Memory B cell (primary cell): ENCODE measurements around the gene APEX1.

Experiments used
- ATAC-seq: fragments of 150-1000 bp; cut with Tn5 transposase; 2 replicates; pipeline ENCODE4 v1.10.0; 2021; ENCODE audit warnings: low read depth, mild to moderate bottlenecking, moderate library complexity
- DNase-seq, 2 donors: peaks; one replicate each; pipeline ENCODE4 v3.0.0; 2022; ENCODE audit warnings: low spot score in 2 of 2
- H3K27ac Mint-ChIP-seq: one replicate; pipeline ENCODE4 v1.8.0; 2022; ENCODE audit warnings: mild to moderate bottlenecking, moderate library complexity, mixed read lengths
- H3K27me3 Mint-ChIP-seq: one replicate; pipeline ENCODE4 v1.8.0; 2022; ENCODE audit warnings: mixed read lengths
- H3K36me3 Mint-ChIP-seq: one replicate; pipeline ENCODE4 v1.8.0; 2022; ENCODE audit warnings: mild to moderate bottlenecking, mixed read lengths
- H3K4me1 Mint-ChIP-seq: one replicate; pipeline ENCODE4 v1.8.0; 2022; ENCODE audit warnings: mixed read lengths
- H3K4me3 Mint-ChIP-seq: one replicate; pipeline ENCODE4 v1.8.0; 2022; ENCODE audit warnings: mild to moderate bottlenecking, moderate library complexity, mixed read lengths
- H3K9me3 Mint-ChIP-seq: one replicate; pipeline ENCODE4 v1.8.0; 2022; ENCODE audit warnings: mixed read lengths

Gene APEX1

DNA sequence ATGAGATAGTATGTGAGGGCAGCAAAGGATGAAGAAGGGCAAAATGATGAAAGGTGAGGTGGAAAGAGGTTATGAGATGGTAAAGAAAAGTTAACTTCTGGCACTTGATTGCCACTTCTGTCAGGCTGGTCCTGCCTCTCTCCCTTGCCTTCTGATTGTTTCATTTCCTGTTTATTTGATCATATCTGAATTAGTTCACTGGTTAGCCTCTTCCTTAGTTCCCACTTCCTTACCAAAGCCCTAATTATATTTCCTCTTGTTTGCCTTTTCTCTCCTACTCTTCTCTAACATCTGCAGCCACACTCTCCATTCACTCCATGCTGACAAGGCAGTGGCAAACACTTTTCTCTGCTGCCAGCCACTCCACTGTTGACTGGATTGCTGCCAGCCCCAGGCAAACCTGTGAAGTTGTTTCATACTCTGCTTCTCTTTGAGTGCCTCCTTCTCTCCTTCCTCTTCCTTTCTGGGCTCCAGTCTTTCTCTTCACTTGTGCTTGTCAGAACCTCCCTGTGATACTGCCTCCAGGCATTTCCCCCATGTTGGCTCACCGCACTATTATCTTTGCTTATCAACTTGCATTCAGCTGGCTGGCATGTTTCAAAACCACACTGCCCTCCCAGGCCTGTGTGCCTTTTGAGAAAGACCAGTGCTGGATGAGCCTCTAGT lies 22.3 kb downstream of the APEX1 start:
- Mint-ChIP-seq H3K4me1 (peaks cover 18% of the 10 kb centered on the region), H3K27me3 (no peaks in the 10 kb centered on the region), H3K27ac (peak overlapping the region; percentile 15), H3K36me3 (peaks cover 36% of the 10 kb centered on the region), H3K9me3 (no peaks in the 10 kb centered on the region), H3K4me3 (peak overlapping the region; percentile 41)
- DNase-seq (no peak), ATAC-seq (peak; percentile 89)

DNA sequence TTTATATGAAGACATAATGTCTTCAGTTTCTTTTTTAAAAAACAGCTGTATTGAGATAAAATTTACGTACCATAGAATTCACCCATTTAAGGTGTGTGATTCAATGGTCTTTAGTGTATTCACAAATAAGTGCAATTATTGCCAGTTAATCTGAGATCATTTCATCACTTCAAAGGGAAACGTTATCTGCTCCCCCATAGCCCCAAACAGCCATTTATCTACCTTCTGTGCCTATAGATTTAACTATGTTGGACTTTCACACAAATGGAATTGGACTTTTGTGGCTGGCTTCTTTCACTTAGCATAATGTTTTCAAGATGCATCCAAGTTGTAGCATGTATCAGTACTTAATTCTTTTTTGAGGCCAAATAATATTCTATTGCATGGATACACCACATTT lies 23.9 kb downstream of the APEX1 start:
- Mint-ChIP-seq H3K4me3 (no peak overlapping the region), H3K4me1 (peaks cover 13% of the 10 kb centered on the region), H3K9me3 (no peaks in the 10 kb centered on the region), H3K27ac (no peak overlapping the region), H3K27me3 (no peaks in the 10 kb centered on the region), H3K36me3 (peaks cover 29% of the 10 kb centered on the region)
- no peak for DNase-seq
- ATAC-seq, result no peak

DNA sequence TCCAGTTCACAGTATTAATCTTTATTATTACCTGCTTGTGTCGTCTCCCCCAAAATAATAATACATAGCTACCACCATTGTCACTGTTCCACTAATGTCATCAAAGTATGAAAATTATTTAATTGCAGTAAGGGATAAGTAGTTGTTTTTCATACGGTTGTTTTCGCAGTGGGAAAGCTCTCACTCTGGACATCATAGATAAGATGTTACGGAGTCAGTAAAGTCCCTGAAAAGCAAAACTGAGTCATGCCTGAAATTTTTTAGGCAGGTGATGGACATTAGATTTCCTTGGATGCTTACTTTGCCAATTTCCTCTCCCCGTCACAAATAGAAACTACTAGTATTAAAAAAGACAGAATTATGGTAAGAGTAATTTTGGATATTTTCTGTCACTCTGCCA lies 27.4 kb downstream of the APEX1 start:
- Mint-ChIP-seq H3K9me3 (no peaks in the 10 kb centered on the region), H3K4me3 (no peak overlapping the region), H3K27me3 (no peaks in the 10 kb centered on the region), H3K4me1 (peaks cover 13% of the 10 kb centered on the region), H3K36me3 (peaks cover 4% of the 10 kb centered on the region), H3K27ac (no peak overlapping the region)
- DNase-seq, result no peak
- no peak for ATAC-seq

DNA sequence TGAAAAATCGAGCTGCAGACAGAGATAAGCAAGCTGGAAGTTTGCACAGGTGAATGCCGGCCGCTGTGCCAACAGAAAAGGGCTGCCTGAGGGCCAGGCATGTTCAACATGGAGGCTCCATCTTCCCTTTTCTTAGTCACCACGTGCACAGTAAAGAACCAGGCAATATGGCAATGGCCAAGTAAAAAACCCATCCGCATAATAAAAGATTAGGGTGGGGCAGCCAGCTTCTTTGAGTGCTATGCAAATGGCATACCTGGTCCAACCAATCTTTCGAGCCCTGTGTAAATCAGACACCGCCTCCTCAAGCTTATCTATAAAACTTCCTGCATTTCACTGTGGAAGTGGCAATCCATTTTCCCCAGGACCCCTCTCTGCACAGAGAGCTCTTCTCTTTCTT lies 30.9 kb downstream of the APEX1 start:
- Mint-ChIP-seq H3K4me3 (no peak overlapping the region), H3K4me1 (peaks cover 29% of the 10 kb centered on the region), H3K27me3 (no peaks in the 10 kb centered on the region), H3K27ac (no peak overlapping the region), H3K36me3 (no peaks in the 10 kb centered on the region), H3K9me3 (no peaks in the 10 kb centered on the region)
- no peak for DNase-seq
- ATAC-seq, result no peak

DNA sequence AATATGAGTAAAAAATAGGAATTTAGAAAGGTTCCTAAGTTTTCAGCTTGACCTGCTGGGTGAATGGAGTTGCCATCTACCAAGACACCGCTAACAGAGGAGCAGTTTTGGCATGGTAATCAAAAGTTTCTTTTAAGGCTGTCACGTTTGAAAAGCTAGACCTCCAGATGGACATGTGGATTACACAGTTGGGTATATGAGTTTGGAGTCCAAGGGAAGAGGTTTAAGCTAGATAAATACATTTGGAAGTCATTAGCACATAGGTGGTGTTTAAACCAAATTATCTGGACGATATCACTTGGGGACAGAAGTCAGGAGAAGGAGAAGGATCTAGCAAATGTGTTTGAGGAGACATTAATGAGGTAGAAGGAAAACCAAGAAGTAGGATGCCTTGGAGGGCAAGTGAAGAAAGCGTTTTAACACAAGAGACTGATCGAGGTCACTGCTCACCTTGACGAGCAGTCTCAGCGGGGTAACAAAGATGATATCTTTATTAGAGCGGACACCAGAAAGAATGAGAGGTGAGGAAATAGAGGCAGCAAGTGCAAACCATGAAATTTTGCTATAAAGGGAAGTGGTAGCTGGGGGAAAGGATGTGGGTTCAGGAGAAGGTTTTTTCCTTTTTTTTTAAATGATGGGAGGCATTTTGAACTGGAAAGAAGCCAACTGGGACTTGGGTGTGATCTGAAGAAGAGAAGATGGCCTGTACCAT lies 31.8 kb downstream of the APEX1 start:
- H3K27ac Mint-ChIP-seq, result no peak overlapping the region
- H3K36me3 Mint-ChIP-seq, result no peaks in the 10 kb centered on the region
- H3K4me1 Mint-ChIP-seq, result peaks cover 35% of the 10 kb centered on the region
- no peak overlapping the region for H3K4me3 Mint-ChIP-seq
- DNase-seq (no peak), ATAC-seq (no peak)
- H3K9me3 Mint-ChIP-seq, result no peaks in the 10 kb centered on the region
- no peaks in the 10 kb centered on the region for H3K27me3 Mint-ChIP-seq

DNA sequence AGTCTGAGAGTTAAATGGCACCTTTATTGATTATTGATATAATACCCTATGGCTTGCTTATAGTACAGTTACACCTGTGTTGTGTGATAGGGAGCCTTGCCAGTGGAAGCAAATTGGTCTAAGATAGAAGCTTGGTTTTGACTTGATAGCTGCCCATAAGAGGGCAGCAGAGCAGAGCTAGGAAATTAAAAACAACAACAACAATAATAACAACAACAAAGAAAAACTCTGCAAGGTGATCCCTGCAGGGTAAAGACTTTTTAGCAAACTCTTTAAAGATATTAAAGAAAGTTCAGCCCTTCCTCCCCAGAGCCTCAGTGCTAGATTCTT lies 32.3 kb downstream of the APEX1 start:
- Mint-ChIP-seq H3K27me3 (no peaks in the 10 kb centered on the region), H3K9me3 (no peaks in the 10 kb centered on the region), H3K27ac (no peak overlapping the region), H3K4me3 (no peak overlapping the region), H3K4me1 (peaks cover 35% of the 10 kb centered on the region), H3K36me3 (no peaks in the 10 kb centered on the region)
- no peak for ATAC-seq
- no peak for DNase-seq

DNA sequence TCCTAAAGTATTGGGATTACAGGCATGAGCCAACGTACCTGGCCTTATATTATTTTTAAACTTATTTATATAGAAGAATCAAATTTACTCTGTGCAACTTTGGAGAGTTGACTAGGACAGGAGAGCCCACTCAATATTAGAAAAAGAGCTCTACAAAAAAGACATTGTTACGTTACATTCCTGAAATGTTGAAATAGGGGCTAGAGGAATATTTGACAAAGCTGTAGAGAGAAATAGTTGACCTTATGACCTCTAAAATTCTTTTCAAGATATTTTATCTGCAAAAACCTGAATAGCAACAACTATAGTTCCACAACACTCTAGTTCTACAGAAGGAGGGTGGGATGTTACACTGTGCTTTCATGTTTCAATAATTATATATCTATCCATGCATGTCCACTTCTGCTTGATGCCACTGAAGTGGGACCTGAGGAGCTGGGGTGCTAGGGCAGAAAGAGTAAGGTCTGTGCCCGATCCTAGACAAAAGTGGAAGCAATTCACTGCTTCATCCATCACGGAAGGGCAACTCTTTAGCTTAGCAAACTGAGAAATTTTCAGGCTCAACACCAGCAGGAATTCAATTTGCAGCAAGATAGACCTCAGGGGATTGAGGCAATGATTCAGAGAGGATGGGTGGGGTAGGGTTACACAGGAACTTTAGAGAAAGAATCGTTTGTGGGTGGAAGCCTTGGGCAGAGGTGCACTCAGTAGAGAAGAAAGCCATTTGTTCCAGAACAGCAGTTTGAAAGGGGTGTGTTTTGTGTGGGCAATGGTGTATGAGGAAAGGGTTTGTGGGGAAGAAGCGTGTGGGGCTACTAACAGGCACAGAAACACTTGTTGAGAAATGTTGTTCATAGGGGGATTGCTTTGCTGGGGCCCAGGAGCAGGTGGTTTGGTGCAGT lies 34.3 kb downstream of the APEX1 start:
- H3K27me3 Mint-ChIP-seq, result no peaks in the 10 kb centered on the region
- peak overlapping the region; percentile 64 for H3K27ac Mint-ChIP-seq

DNA sequence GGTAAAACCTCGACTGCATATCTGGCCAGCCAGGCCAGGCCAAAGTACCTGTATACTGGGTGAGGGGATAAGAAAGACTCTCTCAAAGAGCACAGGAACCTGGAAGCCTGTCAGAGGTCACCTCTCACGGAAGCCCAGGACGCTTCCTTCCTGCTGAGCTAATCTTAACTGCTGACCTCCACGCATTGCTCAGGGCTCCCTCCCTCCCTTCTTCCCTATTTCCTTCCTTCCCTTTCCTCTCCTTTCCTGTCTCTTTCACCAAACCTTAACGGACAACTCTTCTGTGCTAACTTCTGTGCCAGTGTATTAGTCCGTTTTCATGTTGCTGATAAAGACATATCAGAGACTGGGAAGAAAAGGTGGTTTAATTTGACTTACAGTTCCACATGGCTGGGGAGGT lies 35.5 kb downstream of the APEX1 start:
- Mint-ChIP-seq H3K4me3 (peak overlapping the region; percentile 59), H3K4me1 (peaks cover 43% of the 10 kb centered on the region), H3K36me3 (no peaks in the 10 kb centered on the region), H3K27ac (peak overlapping the region; percentile 40), H3K9me3 (peaks cover under 1% of the 10 kb centered on the region), H3K27me3 (no peaks in the 10 kb centered on the region)
- DNase-seq, result no peak
- ATAC-seq, result no peak

More for the DNA sequence above, 34.3 kb downstream of the APEX1 start:
- H3K4me1 Mint-ChIP-seq, result peaks cover 40% of the 10 kb centered on the region
- no peaks in the 10 kb centered on the region for H3K36me3 Mint-ChIP-seq
- H3K4me3 Mint-ChIP-seq, result peak overlapping the region; percentile 72
- DNase-seq, result no peak
- ATAC-seq, result peak; percentile 69
- no peaks in the 10 kb centered on the region for H3K9me3 Mint-ChIP-seq

DNA sequence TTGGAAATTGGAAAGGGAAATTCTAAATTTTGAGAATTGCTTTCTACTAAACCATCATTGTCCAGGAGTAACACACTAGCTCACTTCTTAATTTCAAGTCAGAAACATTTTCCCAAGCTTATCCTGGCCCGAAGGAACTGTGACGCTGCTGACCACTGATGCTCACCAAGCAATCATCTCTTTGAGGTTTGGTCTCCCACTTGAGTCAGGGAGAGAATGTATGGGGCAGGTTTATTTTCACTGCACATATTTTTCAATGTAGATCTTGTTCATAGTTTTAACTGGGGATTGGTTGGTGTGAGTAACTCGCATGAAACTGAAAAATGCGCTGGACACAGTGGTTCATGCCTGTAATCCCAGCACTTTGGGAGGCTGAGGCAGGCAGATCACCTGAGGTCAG lies 37.5 kb downstream of the APEX1 start:
- ATAC-seq (no peak), DNase-seq (no peak)
- Mint-ChIP-seq H3K4me3 (no peak overlapping the region), H3K36me3 (no peaks in the 10 kb centered on the region), H3K9me3 (peaks cover 1% of the 10 kb centered on the region), H3K27ac (no peak overlapping the region), H3K4me1 (peaks cover 41% of the 10 kb centered on the region), H3K27me3 (no peaks in the 10 kb centered on the region)

DNA sequence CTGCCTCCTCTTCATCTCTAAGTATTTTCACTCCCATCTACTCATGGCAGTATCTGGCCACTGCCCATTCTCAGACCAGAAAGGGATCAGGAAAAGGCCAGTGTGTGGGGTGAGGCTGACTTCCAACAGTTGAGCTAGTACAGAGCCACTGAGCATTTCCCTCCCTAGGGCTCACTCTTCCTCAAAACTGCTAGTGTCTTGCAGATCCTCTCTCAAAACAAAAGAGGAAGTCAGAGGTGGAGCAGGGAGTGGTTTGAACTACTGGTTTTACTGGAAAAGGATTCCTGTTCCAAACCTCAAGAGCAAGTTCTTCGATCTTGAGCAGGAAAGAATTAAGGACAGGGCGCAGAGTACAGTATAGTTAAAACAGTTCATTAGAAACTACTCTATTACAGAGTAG lies 38.6 kb downstream of the APEX1 start:
- peak overlapping the region; percentile 62 for H3K27ac Mint-ChIP-seq
- no peak for DNase-seq
- peaks cover 38% of the 10 kb centered on the region for H3K4me1 Mint-ChIP-seq
- H3K27me3 Mint-ChIP-seq, result no peaks in the 10 kb centered on the region
- peak; percentile 23 for ATAC-seq
- peaks cover 1% of the 10 kb centered on the region for H3K9me3 Mint-ChIP-seq
- no peak overlapping the region for H3K4me3 Mint-ChIP-seq
- no peaks in the 10 kb centered on the region for H3K36me3 Mint-ChIP-seq

DNA sequence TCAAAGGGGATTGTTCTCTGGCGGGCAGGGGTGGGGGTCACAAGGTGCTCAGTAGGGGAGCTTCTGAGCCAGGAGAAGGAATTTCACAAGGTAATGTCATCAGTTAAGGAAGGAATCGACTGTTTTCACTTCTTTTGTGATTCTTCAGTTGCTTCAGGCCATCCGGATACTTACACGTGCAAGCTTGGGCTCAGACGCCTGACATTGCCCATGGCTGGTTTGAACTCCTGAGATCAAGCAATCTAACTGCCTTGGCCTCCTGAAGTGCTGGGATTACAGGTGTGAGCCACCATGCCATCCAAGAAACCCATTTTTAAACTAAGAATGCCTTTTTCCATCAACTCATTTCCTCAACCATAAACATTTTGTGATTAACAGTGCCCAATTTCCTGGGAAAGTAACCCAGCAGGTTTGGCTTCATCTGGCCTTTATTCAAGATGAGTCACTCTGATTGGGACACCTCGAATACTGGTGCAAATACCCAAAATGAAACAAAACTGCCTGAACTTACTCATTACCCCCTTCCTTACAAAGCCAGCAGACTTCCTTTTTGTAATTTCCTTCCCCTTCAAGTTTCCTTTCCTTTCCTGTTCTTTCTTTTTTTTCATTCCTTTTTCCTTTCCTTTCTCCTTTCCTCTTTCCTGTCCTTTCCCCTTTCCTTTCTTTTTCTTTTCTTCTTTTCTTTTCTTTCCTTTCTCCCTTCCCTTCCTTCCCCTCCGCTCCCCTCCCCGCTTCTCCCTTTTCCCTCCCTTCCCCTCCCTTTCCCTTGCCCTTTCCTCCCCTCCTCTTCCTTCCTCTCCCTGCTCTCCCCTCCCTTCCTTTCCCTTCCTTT lies 40.1 kb downstream of the APEX1 start:
- no peaks in the 10 kb centered on the region for H3K36me3 Mint-ChIP-seq
- peaks cover 1% of the 10 kb centered on the region for H3K9me3 Mint-ChIP-seq
- no peak overlapping the region for H3K27ac Mint-ChIP-seq
- no peak for DNase-seq
- ATAC-seq, result no peak
- no peaks in the 10 kb centered on the region for H3K27me3 Mint-ChIP-seq
- H3K4me1 Mint-ChIP-seq, result peaks cover 30% of the 10 kb centered on the region
- H3K4me3 Mint-ChIP-seq, result no peak overlapping the region

DNA sequence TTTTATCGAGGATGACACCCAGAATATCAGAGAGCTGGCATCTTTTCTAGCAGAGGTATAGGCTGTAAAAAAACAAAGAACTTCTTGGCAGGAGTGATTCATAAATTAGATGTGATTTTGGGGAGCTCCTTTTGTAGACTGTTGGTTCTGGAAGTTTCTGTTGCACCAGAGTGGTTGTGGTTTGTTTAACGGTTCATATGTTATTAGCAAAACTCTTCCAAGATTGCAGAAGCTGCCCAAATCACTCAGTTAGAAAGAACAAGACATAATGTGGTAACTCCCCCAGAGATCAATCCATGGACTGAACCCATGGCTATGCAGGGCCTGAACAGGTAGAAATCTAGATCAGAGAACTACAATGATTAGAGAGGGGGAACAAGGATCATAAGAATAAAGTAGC lies 43.6 kb downstream of the APEX1 start:
- H3K4me1 Mint-ChIP-seq, result peaks cover 17% of the 10 kb centered on the region
- H3K36me3 Mint-ChIP-seq, result no peaks in the 10 kb centered on the region
- no peak overlapping the region for H3K4me3 Mint-ChIP-seq
- H3K9me3 Mint-ChIP-seq, result peaks cover 1% of the 10 kb centered on the region
- no peak for ATAC-seq
- DNase-seq, result no peak
- H3K27me3 Mint-ChIP-seq, result no peaks in the 10 kb centered on the region
- no peak overlapping the region for H3K27ac Mint-ChIP-seq

DNA sequence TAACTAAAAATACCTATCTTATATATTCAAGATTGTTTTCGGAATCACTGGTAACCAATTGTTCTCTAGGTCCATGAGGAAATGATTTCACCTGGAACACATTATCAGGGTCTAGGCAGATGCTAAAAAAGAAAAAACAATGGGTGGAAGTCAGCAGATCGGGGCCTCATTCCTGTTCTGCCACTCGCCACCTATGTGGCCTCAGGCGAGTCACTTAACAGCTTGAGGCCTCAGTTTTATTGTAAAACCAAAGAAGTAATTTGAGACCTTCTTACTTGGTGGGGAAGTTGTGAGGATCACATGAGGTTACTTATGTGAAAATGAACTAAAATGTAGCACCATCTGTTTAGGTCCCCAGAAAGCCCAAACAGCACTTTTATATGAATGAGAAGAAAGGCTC lies 44.1 kb downstream of the APEX1 start:
- H3K36me3 Mint-ChIP-seq, result no peaks in the 10 kb centered on the region
- peaks cover 1% of the 10 kb centered on the region for H3K9me3 Mint-ChIP-seq
- H3K27ac Mint-ChIP-seq, result no peak overlapping the region
- H3K4me1 Mint-ChIP-seq, result peaks cover 19% of the 10 kb centered on the region
- H3K27me3 Mint-ChIP-seq, result no peaks in the 10 kb centered on the region
- DNase-seq (no peak), ATAC-seq (no peak)
- no peak overlapping the region for H3K4me3 Mint-ChIP-seq

DNA sequence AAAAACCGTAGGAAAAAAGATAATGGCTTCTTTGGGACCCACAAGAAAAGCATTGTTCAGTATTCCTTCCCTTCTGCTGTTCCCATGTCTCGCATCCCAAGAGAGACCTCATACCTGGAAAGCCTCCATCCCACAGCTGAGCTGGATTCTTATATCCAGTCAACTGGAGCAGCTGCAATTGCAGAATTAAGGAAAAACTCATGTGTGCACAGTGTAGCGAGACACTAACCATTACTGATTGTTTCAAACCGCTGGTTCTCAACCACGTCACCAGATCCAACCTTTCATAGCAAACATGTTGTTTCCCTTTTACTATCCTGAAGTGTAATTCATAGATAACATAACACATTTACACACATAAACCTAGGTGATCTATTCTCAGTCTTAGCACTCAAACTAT lies 44.9 kb downstream of the APEX1 start:
- Mint-ChIP-seq H3K27ac (no peak overlapping the region), H3K9me3 (peaks cover 1% of the 10 kb centered on the region), H3K27me3 (no peaks in the 10 kb centered on the region), H3K4me1 (peaks cover 19% of the 10 kb centered on the region), H3K4me3 (no peak overlapping the region), H3K36me3 (no peaks in the 10 kb centered on the region)
- ATAC-seq (no peak), DNase-seq (no peak)
